ENCODE results near the gene COL12A1. TPM values are rescaled to one million over a fixed set of nuclear protein-coding genes. Genes with fewer than 3 reads are reported as not detected.

COL12A1 gene
- total RNA-seq, 1 donor from 2014 or later, result 44.3 TPM

DNA sequence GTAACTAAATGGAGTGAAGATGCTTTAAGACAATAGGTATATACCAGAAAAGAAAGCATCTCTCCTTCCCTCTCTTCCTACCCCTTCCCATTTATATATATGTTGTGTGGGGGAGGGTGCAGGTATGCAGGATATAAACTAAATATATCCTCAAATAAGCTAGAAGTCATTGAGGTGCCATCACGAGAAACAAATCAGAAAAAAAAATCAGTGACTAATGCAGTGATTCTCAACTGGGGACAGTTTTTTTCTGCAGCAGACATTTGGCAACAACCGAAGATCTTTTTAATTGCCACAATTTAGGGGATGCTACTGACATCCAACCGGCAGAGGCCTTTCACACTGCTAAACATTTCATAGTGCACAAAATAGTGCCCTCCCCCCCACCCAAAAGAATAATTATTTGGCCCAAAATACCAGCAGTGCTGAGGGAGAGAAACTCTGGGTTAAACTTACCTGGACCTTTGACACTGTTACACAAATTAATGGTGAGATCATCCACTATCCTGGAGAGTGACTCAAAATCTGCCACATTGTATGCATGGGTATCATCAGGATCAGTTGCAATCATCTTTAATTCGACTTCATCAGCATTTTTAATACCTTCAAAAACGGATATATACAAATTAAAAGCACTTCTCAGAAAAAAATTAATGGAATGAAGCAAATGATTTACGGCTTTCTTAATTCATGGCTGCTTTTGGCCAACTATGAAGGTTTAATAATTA lies 55.0 kb downstream of the COL12A1 start:
- DNase-seq (no peak), ATAC-seq (no peak)
- no peaks in the 10 kb centered on the region for H3K4me1 ChIP-seq
- TF ChIP-seq, protein P1, sequence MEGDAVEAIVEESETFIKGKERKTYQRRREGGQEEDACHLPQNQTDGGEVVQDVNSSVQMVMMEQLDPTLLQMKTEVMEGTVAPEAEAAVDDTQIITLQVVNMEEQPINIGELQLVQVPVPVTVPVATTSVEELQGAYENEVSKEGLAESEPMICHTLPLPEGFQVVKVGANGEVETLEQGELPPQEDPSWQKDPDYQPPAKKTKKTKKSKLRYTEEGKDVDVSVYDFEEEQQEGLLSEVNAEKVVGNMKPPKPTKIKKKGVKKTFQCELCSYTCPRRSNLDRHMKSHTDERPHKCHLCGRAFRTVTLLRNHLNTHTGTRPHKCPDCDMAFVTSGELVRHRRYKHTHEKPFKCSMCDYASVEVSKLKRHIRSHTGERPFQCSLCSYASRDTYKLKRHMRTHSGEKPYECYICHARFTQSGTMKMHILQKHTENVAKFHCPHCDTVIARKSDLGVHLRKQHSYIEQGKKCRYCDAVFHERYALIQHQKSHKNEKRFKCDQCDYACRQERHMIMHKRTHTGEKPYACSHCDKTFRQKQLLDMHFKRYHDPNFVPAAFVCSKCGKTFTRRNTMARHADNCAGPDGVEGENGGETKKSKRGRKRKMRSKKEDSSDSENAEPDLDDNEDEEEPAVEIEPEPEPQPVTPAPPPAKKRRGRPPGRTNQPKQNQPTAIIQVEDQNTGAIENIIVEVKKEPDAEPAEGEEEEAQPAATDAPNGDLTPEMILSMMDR (IDR thresholded peaks at IDR 0.05), result no peak
- H3K27ac ChIP-seq, result no peak overlapping the region
- intact Hi-C loops (cut with DNase I), result no loop called here
- no peaks in the 10 kb centered on the region for H3K9me3 ChIP-seq
- no peaks in the 10 kb centered on the region for H3K36me3 ChIP-seq
- no peak overlapping the region for H3K4me3 ChIP-seq
- H3K27me3 ChIP-seq, result no peaks in the 10 kb centered on the region

DNA sequence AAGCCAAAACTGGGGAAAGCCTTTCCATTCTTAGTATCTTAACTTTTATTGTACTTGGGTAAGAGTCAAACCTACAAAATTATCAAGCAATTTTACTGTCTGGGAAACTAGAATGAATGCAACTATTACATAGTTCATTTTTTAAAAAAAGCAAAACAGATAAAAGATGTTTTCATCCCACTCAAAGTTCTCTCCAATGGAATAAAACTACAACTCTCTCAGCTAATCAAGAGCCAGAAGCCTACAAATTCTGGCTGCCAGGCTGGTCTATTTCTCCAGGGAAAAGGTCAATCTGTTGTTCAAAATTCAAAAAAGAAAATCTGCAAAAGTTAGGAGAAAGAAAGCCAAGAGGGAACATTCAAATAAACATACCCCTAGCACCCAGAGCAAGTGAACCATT lies 56.2 kb downstream of the COL12A1 start:
- no peak for DNase-seq
- H3K27ac ChIP-seq, result no peak overlapping the region
- H3K4me3 ChIP-seq, result no peak overlapping the region
- intact Hi-C loops (cut with DNase I), result no loop called here
- H3K27me3 ChIP-seq, result no peaks in the 10 kb centered on the region
- H3K4me1 ChIP-seq, result no peaks in the 10 kb centered on the region
- H3K36me3 ChIP-seq, result no peaks in the 10 kb centered on the region
- no peaks in the 10 kb centered on the region for H3K9me3 ChIP-seq
- ATAC-seq, result no peak
- TF ChIP-seq, protein P1 (IDR thresholded peaks at IDR 0.05), result no peak

DNA sequence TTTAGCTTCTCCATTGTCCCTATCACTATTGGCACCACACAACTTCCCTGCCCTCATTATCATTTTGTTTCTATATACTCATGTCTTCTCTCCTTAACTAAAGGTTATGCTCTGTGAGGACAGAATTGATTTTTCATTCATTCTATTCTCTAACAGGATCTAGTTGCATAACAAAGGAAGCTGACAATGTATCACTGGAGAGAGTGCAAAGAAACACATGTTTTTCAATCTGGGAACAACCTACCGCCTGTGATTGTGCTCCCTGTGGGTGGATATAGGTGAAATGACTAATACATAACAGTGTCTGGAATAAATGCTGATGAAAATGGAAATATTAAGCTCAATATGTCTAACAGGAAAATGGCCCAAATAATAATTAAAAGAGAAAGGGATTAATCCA lies 56.6 kb downstream of the COL12A1 start:
- intact Hi-C loops (cut with DNase I), result no loop called here
- H3K27ac ChIP-seq, result no peak overlapping the region
- no peak for ATAC-seq

DNA sequence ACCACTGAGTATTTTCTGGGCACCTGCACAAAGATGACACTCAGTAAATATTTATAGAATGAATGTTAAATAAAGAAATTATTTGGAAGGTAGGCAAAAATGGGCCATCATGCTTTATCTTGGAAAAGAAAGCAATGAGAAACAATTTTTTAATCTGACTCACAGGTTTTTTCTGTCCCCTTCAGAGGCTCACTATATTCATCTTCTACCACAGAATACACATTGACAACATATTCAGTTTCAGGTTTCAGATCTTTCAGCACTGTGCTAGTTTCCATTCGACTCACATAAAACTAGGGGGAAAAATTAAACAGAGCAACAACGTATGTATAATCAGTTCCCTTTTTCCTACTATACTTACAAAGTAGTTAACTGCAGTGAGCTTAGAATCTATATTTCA lies 58.3 kb downstream of the COL12A1 start:
- H3K4me1 ChIP-seq, result no peaks in the 10 kb centered on the region
- H3K27ac ChIP-seq, result no peak overlapping the region
- H3K4me3 ChIP-seq, result no peak overlapping the region
- no peak for ATAC-seq
- no peaks in the 10 kb centered on the region for H3K9me3 ChIP-seq
- H3K27me3 ChIP-seq, result no peaks in the 10 kb centered on the region
- TF ChIP-seq, protein P1 (IDR thresholded peaks at IDR 0.05), result no peak
- no peaks in the 10 kb centered on the region for H3K36me3 ChIP-seq
- DNase-seq, result no peak
- intact Hi-C loops (cut with DNase I), result no loop called here

More for the DNA sequence above, 56.6 kb downstream of the COL12A1 start:
- no peak overlapping the region for H3K4me3 ChIP-seq
- TF ChIP-seq, protein P1 (IDR thresholded peaks at IDR 0.05), result no peak
- no peaks in the 10 kb centered on the region for H3K9me3 ChIP-seq
- DNase-seq, result no peak
- no peaks in the 10 kb centered on the region for H3K36me3 ChIP-seq
- no peaks in the 10 kb centered on the region for H3K27me3 ChIP-seq
- H3K4me1 ChIP-seq, result no peaks in the 10 kb centered on the region

DNA sequence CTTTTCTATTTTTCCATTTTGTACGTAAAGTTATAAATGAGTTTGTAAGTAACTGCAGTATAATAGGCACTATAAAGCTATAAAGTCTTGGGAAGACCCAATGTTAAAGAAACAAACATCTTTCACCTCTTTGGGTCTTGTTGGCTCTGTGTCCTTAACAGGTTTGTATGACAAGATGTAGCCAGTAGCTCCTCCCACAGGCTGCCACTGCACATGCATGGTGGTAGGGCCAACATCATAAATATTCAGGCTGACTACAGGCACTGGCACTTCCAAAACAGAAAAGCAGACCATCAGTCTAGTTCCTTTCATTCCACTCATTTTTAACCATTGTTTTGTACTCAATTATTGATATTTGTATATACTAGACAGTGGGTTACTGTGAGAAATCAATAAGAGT lies 59.9 kb downstream of the COL12A1 start:
- H3K36me3 ChIP-seq, result no peaks in the 10 kb centered on the region
- H3K4me1 ChIP-seq, result no peaks in the 10 kb centered on the region
- no peak overlapping the region for H3K4me3 ChIP-seq
- no peaks in the 10 kb centered on the region for H3K27me3 ChIP-seq
- ATAC-seq (no peak), DNase-seq (no peak)
- no peaks in the 10 kb centered on the region for H3K9me3 ChIP-seq
- TF ChIP-seq, protein P1 (IDR thresholded peaks at IDR 0.05), result no peak
- no peak overlapping the region for H3K27ac ChIP-seq
- intact Hi-C loops (cut with DNase I), result no loop called here

DNA sequence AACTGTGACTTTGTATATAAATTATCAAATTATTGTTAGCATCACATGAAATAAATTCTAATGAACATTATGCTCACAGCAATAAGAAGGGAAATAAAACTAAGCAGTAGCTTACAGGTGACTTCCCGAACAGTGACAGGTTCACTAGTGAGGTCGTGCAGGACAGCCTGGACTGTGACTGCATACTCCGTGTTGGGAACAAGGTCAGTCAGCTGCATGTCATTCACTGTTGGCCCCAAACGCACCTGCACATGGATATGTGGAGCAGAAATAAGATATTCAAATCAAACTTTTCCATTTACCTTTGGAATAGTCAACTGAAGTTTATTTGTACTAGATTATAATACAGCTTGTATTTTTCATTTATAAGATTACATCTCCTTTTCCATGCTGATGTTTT lies 60.6 kb downstream of the COL12A1 start:
- intact Hi-C loops (cut with DNase I), result no loop called here
- H3K4me1 ChIP-seq, result no peaks in the 10 kb centered on the region
- no peak overlapping the region for H3K4me3 ChIP-seq
- no peaks in the 10 kb centered on the region for H3K36me3 ChIP-seq
- H3K27me3 ChIP-seq, result no peaks in the 10 kb centered on the region
- TF ChIP-seq, protein P1 (IDR thresholded peaks at IDR 0.05), result no peak
- ATAC-seq, result no peak
- no peak overlapping the region for H3K27ac ChIP-seq
- no peak for DNase-seq
- H3K9me3 ChIP-seq, result no peaks in the 10 kb centered on the region
